SK-N-MC (cell line): Measurements from ENCODE around the gene MCRIP2.

Experiments
- EZH2 ChIP-seq: fragments of 200-600 bp; sonication (generic); IDR thresholded peaks from one replicate; pipeline ENCODE4 v1.6.1; 2017; ENCODE audit warnings: antibody characterized with exemption
- POLR2AphosphoS5 ChIP-seq: IDR thresholded peaks from 2 replicates; pipeline ENCODE4 v1.6.1; 2012; ENCODE audit warnings: mild to moderate bottlenecking, low read depth, low read length, borderline replicate concordance

DNA sequence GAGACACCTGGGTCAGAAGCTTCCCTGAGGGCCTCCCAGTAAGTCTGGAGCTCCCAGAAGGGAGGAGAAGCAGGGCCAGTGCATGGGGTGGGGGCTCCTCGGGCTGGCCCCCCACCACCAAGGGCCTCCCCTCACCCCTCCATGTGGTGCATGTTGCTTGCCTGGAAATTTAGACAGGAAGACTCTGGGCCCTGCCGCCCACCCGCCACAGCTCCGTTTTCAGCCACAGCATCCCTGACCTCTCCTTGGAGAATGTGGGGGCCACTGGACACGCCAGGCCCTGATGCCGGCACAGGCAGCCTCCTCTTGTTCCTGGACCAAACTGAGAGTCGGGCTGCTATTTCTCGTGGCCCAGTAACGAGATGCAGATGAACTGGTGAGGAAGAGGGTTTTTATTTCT, 2.8 kb upstream of the MCRIP2 start:
- TF ChIP-seq EZH2 (no peak), POLR2AphosphoS5 (no peak)
